Gastroesophageal sphincter (tissue), 3 donors: ENCODE measurements around the gene MOB3B.

Source experiments
- EP300 ChIP-seq: sonication (generic); formaldehyde crosslinking; IDR thresholded peaks from one replicate; pipeline ENCODE4 v1.6.1; 2017; ENCODE audit warnings: antibody characterized with exemption, mild to moderate bottlenecking
- POLR2AphosphoS5 ChIP-seq: sonication (generic); formaldehyde crosslinking; IDR thresholded peaks from one replicate; pipeline ENCODE4 v1.6.1; 2017; ENCODE audit warnings: antibody characterized with exemption
- TF ChIP-seq, protein P1 (sequence below), 4 experiments: fragments of 200-600 bp in 2 of 4; fragments of 450-650 bp in 2 of 4; sonication (generic) in 1 of 4; IDR thresholded peaks; one replicate each; pipeline ENCODE4 v1.5.1; 2017 to 2019; ENCODE audit warnings: antibody characterized with exemption in 4 of 4, mild to moderate bottlenecking in 2 of 4, moderate library complexity in 2 of 4

DNA sequence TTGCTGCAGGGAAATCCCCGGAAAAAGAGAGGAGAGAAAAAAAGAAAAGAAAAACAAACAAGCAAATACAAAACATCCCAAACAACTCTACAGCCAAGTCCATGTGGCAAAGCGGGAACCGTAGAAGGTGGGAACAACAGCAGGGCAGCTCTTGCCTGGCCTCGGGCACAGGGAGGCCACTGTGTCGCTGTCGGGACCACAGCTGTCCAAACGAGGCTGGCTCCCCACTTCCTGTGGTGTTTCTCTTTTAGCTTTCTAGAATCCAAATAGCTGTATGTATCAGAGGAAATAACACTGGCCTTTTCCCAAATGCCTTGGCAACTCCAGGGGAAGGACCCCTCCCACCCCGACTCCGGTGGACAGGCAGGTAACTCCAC is 191.1 kb downstream of the MOB3B start:
- TF ChIP-seq, protein P1, sequence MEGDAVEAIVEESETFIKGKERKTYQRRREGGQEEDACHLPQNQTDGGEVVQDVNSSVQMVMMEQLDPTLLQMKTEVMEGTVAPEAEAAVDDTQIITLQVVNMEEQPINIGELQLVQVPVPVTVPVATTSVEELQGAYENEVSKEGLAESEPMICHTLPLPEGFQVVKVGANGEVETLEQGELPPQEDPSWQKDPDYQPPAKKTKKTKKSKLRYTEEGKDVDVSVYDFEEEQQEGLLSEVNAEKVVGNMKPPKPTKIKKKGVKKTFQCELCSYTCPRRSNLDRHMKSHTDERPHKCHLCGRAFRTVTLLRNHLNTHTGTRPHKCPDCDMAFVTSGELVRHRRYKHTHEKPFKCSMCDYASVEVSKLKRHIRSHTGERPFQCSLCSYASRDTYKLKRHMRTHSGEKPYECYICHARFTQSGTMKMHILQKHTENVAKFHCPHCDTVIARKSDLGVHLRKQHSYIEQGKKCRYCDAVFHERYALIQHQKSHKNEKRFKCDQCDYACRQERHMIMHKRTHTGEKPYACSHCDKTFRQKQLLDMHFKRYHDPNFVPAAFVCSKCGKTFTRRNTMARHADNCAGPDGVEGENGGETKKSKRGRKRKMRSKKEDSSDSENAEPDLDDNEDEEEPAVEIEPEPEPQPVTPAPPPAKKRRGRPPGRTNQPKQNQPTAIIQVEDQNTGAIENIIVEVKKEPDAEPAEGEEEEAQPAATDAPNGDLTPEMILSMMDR (IDR thresholded peaks at IDR 0.05): no peak
- no peak for TF ChIP-seq POLR2AphosphoS5
- TF ChIP-seq EP300: no peak
